22Rv1 (cell line): ENCODE results near the gene TNFAIP3.

Experiments
- H3K27ac ChIP-seq: fragments of 450-650 bp; 2 replicates; pipeline ENCODE4 v1.5.1; 2017
- CTCF ChIP-seq: fragments of 450-650 bp; IDR thresholded peaks from 2 replicates; pipeline ENCODE4 v1.5.1; 2017; ENCODE audit warnings: mild to moderate bottlenecking
- ZFX ChIP-seq: fragments of 450-650 bp; IDR thresholded peaks from 2 replicates; pipeline ENCODE4 v1.6.1; 2017; ENCODE audit warnings: antibody characterized with exemption, borderline replicate concordance

Gene TNFAIP3

GRCh38 chr6:137850816-137851602 is 16.1 kb upstream of the TNFAIP3 start:
- no peak overlapping the region for H3K27ac ChIP-seq
- TF ChIP-seq ZFX (no peak), CTCF (no peak)

GRCh38 chr6:137851669-137852068 is 15.4 kb upstream of the TNFAIP3 start:
- TF ChIP-seq CTCF, result no peak
- no peak for TF ChIP-seq ZFX
- no peak overlapping the region for H3K27ac ChIP-seq

DNA sequence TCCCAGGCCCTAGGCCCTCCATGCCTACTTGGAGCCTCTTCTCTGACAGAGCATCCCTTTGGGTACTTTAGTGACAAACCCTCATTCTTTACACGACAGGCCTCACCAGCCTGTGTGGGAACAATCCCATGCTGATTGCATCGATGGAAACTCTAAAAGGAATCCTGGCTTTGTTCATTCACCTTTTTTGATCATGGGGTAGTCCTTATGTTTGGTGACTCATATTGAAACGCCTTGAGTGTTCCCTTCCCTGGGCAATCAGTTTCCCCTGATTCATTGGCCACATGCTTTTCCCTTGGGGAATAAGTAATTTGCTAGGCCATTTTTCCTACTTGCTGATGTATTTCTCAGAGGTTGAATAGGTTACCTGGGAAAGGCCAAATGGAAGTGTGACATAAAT is 14.7 kb upstream of the TNFAIP3 start:
- TF ChIP-seq CTCF (no peak), ZFX (no peak)
- H3K27ac ChIP-seq, result no peak overlapping the region

DNA sequence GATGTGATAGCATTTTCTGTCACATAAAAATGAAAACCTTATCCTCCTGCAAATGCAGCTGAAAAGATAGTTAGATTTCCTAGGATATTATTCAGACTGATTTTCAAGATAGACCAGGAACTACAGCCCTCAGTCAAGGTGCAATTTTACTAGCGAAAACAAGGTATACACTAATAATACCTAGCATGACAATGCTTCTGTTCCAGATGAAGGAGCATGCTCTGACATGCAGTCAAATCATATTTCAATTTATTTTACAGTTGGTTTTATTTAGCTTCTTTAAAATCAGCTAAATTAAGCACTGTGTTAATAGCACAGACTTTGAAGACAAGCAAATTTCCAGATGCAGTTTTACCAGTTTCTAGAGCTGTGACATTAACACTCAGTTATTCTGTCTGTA is 14.2 kb upstream of the TNFAIP3 start:
- no peak overlapping the region for H3K27ac ChIP-seq
- TF ChIP-seq ZFX (no peak), CTCF (no peak)

GRCh38 chr6:137853569-137854213 is 13.4 kb upstream of the TNFAIP3 start:
- no peak for TF ChIP-seq CTCF
- TF ChIP-seq ZFX, result no peak

GRCh38 chr6:137856138-137856898 is 10.7 kb upstream of the TNFAIP3 start:
- TF ChIP-seq CTCF (no peak), ZFX (no peak)

More at GRCh38 chr6:137853569-137854213, 13.4 kb upstream of the TNFAIP3 start:
- no peak overlapping the region for H3K27ac ChIP-seq

More at GRCh38 chr6:137856138-137856898, 10.7 kb upstream of the TNFAIP3 start:
- no peak overlapping the region for H3K27ac ChIP-seq
